H9 (cell line): ENCODE data around the gene HLA-DPB1. TPM values are rescaled to one million over a fixed set of nuclear protein-coding genes. Genes with fewer than 3 reads are reported as not detected.

Experiments
- DNase-seq: peaks from one replicate; pipeline ENCODE4 v3.0.0-alpha.2; 2017
- H2AFZ ChIP-seq: one replicate; pipeline ENCODE4 v1.6.1; 2013; ENCODE audit warnings: mild to moderate bottlenecking, low read length, control low read depth, moderate library complexity
- H2AK5ac ChIP-seq: 2 replicates; pipeline ENCODE4 v1.6.1; 2013; ENCODE audit warnings: low read length, control low read depth, mixed read lengths; ENCODE audit not compliant: insufficient read length
- H2BK120ac ChIP-seq: one replicate; pipeline ENCODE4 v1.6.1; 2013; ENCODE audit warnings: low read depth, mild to moderate bottlenecking, low read length, control low read depth, inconsistent platforms; ENCODE audit not compliant: poor library complexity, severe bottlenecking
- H2BK12ac ChIP-seq: 2 replicates; pipeline ENCODE4 v1.6.1; 2013; ENCODE audit warnings: low read length, control low read depth, mixed read lengths, low read depth; ENCODE audit not compliant: insufficient read length
- H2BK15ac ChIP-seq: 2 replicates; pipeline ENCODE4 v1.6.1; 2013; ENCODE audit warnings: low read depth, low read length, control low read depth
- H2BK20ac ChIP-seq: one replicate; pipeline ENCODE4 v1.6.1; 2013; ENCODE audit warnings: low read depth, mild to moderate bottlenecking, low read length, control low read depth, inconsistent platforms; ENCODE audit not compliant: poor library complexity, severe bottlenecking
- H2BK5ac ChIP-seq: 2 replicates; pipeline ENCODE4 v1.6.1; 2013; ENCODE audit warnings: low read length, control low read depth, mixed read lengths; ENCODE audit not compliant: insufficient read length
- H3K14ac ChIP-seq: 2 replicates; pipeline ENCODE4 v1.6.1; 2013; ENCODE audit warnings: low read length, control low read depth; ENCODE audit not compliant: insufficient read depth
- H3K18ac ChIP-seq: 2 replicates; pipeline ENCODE4 v1.6.1; 2013; ENCODE audit warnings: low read depth, mild to moderate bottlenecking, mixed read lengths, low read length, control low read depth; ENCODE audit not compliant: insufficient read length
- H3K23ac ChIP-seq: 2 replicates; pipeline ENCODE4 v1.6.1; 2013; ENCODE audit warnings: low read length, control low read depth, mixed read lengths, low read depth; ENCODE audit not compliant: insufficient read length
- H3K23me2 ChIP-seq: 2 replicates; pipeline ENCODE4 v1.6.1; 2013; ENCODE audit warnings: low read depth, mild to moderate bottlenecking, mixed read lengths, low read length, control low read depth; ENCODE audit not compliant: insufficient read length, poor library complexity, severe bottlenecking
- H3K27ac ChIP-seq: 2 replicates; pipeline ENCODE4 v1.5.1; 2013; ENCODE audit warnings: low read length, control low read depth, mixed read lengths, low read depth; ENCODE audit not compliant: insufficient read length
- H3K27me3 ChIP-seq: 2 replicates; pipeline ENCODE4 v1.6.1; 2013; ENCODE audit warnings: low read length, control low read depth, inconsistent platforms; ENCODE audit not compliant: insufficient read depth
- H3K4ac ChIP-seq: 2 replicates; pipeline ENCODE4 v1.6.1; 2013; ENCODE audit warnings: low read depth, mild to moderate bottlenecking, control low read depth, inconsistent platforms, low read length, moderate library complexity
- H3K4me1 ChIP-seq: 2 replicates; pipeline ENCODE4 v1.6.1; 2013; ENCODE audit warnings: low read length, control low read depth, inconsistent platforms; ENCODE audit not compliant: insufficient read depth
- H3K4me2 ChIP-seq: 2 replicates; pipeline ENCODE4 v1.6.1; 2013; ENCODE audit warnings: low read length, control low read depth, mixed read lengths; ENCODE audit not compliant: insufficient read length, insufficient read depth
- H3K56ac ChIP-seq: 2 replicates; pipeline ENCODE4 v1.6.1; 2013; ENCODE audit warnings: low read depth, mild to moderate bottlenecking, mixed read lengths, low read length, control low read depth; ENCODE audit not compliant: insufficient read length
- H3K79me1 ChIP-seq: 2 replicates; pipeline ENCODE4 v1.6.1; 2013; ENCODE audit warnings: low read depth, mild to moderate bottlenecking, moderate library complexity, low read length, control low read depth, inconsistent platforms; ENCODE audit not compliant: insufficient read depth, poor library complexity, severe bottlenecking
- H3K79me2 ChIP-seq: 2 replicates; pipeline ENCODE4 v1.6.1; 2013; ENCODE audit warnings: low read length, control low read depth, inconsistent platforms; ENCODE audit not compliant: insufficient read depth
- H3K9ac ChIP-seq: 2 replicates; pipeline ENCODE4 v1.6.1; 2013; ENCODE audit warnings: low read length, control low read depth, mixed read lengths; ENCODE audit not compliant: insufficient read length; ENCODE audit errors: extremely low read depth
- H3K9me3 ChIP-seq: one replicate; pipeline ENCODE4 v1.6.1; 2013; ENCODE audit warnings: low read depth, low read length, inconsistent platforms; ENCODE audit not compliant: control insufficient read depth
- H3T11ph ChIP-seq: one replicate; pipeline ENCODE4 v1.6.1; 2013; ENCODE audit warnings: mild to moderate bottlenecking, low read length, control low read depth, inconsistent platforms
- H4K20me1 ChIP-seq: one replicate; pipeline ENCODE4 v1.6.1; 2013; ENCODE audit not compliant: control insufficient read depth, insufficient read length, insufficient read depth
- H4K5ac ChIP-seq: 2 replicates; pipeline ENCODE4 v1.6.1; 2013; ENCODE audit warnings: low read depth, mild to moderate bottlenecking, mixed read lengths, low read length, control low read depth; ENCODE audit not compliant: insufficient read length
- H4K8ac ChIP-seq: replicated peaks from 2 replicates; pipeline ENCODE4 v1.6.1; 2013; ENCODE audit warnings: low read length, control low read depth, mixed read lengths, low read depth; ENCODE audit not compliant: insufficient read length
- H4K91ac ChIP-seq: 2 replicates; pipeline ENCODE4 v1.6.1; 2013; ENCODE audit warnings: low read depth, mild to moderate bottlenecking, moderate library complexity, mixed read lengths, low read length, control low read depth; ENCODE audit not compliant: insufficient read length
- H3K27ac Mint-ChIP-seq, 3 experiments: 2 replicates in 2 of 3; 3 replicates in 1 of 3; pipeline ENCODE4 v1.8.0; 2020 to 2021; ENCODE audit warnings: mixed read lengths in 3 of 3, mild to moderate bottlenecking in 1 of 3, moderate library complexity in 1 of 3
- H3K27me3 Mint-ChIP-seq: 2 replicates; pipeline ENCODE4 v1.8.0; 2021; ENCODE audit warnings: low read depth, mild to moderate bottlenecking, moderate library complexity, mixed read lengths
- H3K36me3 Mint-ChIP-seq, 3 experiments: 2 replicates in 2 of 3; 3 replicates in 1 of 3; pipeline ENCODE4 v1.8.0; 2020 to 2021; ENCODE audit warnings: low read depth in 3 of 3, mixed read lengths in 3 of 3; ENCODE audit not compliant: insufficient read depth in 1 of 3
- H3K4me1 Mint-ChIP-seq, 2 experiments: 2 replicates each; pipeline ENCODE4 v1.8.0; 2020; ENCODE audit warnings: mixed read lengths in 2 of 2
- H3K4me3 Mint-ChIP-seq, 2 experiments: 2 replicates in 1 of 2; 3 replicates in 1 of 2; pipeline ENCODE4 v1.8.0; 2020 to 2021; ENCODE audit warnings: mild to moderate bottlenecking in 2 of 2, mixed read lengths in 2 of 2, moderate library complexity in 1 of 2
- H3K9me3 Mint-ChIP-seq, 2 experiments: 2 replicates in 1 of 2; 3 replicates in 1 of 2; pipeline ENCODE4 v1.8.0; 2020; ENCODE audit warnings: mild to moderate bottlenecking in 2 of 2, mixed read lengths in 2 of 2, moderate library complexity in 1 of 2
- CTCF ChIP-seq: fragments of 200-600 bp; sonication (generic); conservative IDR thresholded peaks from 3 replicates; pipeline ENCODE4 v1.8.0; 2021; ENCODE audit warnings: antibody characterized with exemption, mild to moderate bottlenecking
- WGBS: extraction: QIAGEN DNeasy Blood & Tissue Kit; methylation state at CpG from one replicate; pipeline ENCODE4 v1.1.7; 2013; ENCODE audit warnings: missing lambda C conversion rate, low lambda C conversion rate, mixed read lengths; ENCODE audit not compliant: insufficient read length; ENCODE audit errors: extremely low coverage; 5-methylcytosine and 5-hydroxymethylcytosine counted together
- total RNA-seq: library from RNA; stranded (reverse); gene quantifications from 2 replicates; pipeline ENCODE4 v1.2.1, GENCODE V29; 2021

Gene HLA-DPB1
- total RNA-seq, 1 experiment from 2014 or later = 23.6 TPM

- Histone ChIP-seq H3K23ac (no peak overlapping the region), H2BK15ac (no peak overlapping the region), H3K9ac (no peak overlapping the region), H3K14ac (no peak overlapping the region), H3K4ac (no peak overlapping the region), H3K18ac (no peak overlapping the region), H3K9me3 (no peaks in the 10 kb centered on the region), H3K79me1 (no peaks in the 10 kb centered on the region), H4K5ac (no peak overlapping the region), H3K79me2 (no peaks in the 10 kb centered on the region), H4K20me1 (no peaks in the 10 kb centered on the region), H2AK5ac (no peak overlapping the region), H2BK12ac (no peak overlapping the region), H3T11ph (no peak overlapping the region), H3K56ac (no peak overlapping the region), H3K4me1 (peaks cover 5% of the 10 kb centered on the region; the same call in 1 of the 2 replicates), H4K8ac (no peak overlapping the region), H2AFZ (no peak overlapping the region), H2BK20ac (no peak overlapping the region), H3K27ac (no peak overlapping the region), H3K23me2 (peaks cover 10% of the 10 kb centered on the region), H3K27me3 (no peaks in the 10 kb centered on the region; the same call in 1 of the 2 replicates), H2BK120ac (no peak overlapping the region), H3K4me2 (no peak overlapping the region), H4K91ac (no peak overlapping the region), H2BK5ac (no peak overlapping the region)
- Mint-ChIP-seq H3K27me3 (peaks cover 9% of the 10 kb centered on the region), H3K36me3 (peaks cover 9 to 41% (median 21%) of the 10 kb centered on the region in 3 experiments; a peak in 6 of 7 replicates), H3K4me3 (no peak overlapping the region; a peak in 1 of 5 replicates), H3K4me1 (peaks cover 21% of the 10 kb centered on the region in 2 experiments), H3K27ac (no peak overlapping the region), H3K9me3 (peaks cover 0 to 6% of the 10 kb centered on the region in 2 experiments; a peak in 2 of 5 replicates)
- WGBS = no CpG with 5 or more reads among the region's 8 CpGs
- TF ChIP-seq CTCF = no peak
- DNase-seq = no peak
Measured at GRCh38 chr6:33085627-33086026, 9.8 kb downstream of the HLA-DPB1 start.
